HepG2 (cell line): ENCODE results near the gene HORMAD2. TPM values are rescaled to one million over a fixed set of nuclear protein-coding genes. Genes with fewer than 3 reads are reported as not detected.

Source experiments
- CSRNP2 ChIP-seq: sonication (generic); formaldehyde crosslinking; conservative IDR thresholded peaks from 2 replicates; pipeline ENCODE4 v1.8.0; 2022; ENCODE audit warnings: low read depth, missing genetic modification reagents
- DNMT3B ChIP-seq: conservative IDR thresholded peaks from 2 replicates; pipeline ENCODE4 v1.6.1; 2016; ENCODE audit warnings: missing biosample characterization, control low read depth
- EED ChIP-seq: sonication (generic); formaldehyde crosslinking; IDR thresholded peaks from 2 replicates; pipeline ENCODE4 v1.5.0; 2020; ENCODE audit warnings: mild to moderate bottlenecking, missing genetic modification reagents
- ETV5 ChIP-seq: IDR thresholded peaks from 2 replicates; pipeline ENCODE4 v1.6.1; 2018; ENCODE audit warnings: missing biosample characterization, missing genetic modification reagents, inconsistent platforms, borderline replicate concordance
- FOXA1 ChIP-seq, 2 experiments: fragments of 450-650 bp in 1 of 2; sonication (generic) in 1 of 2; formaldehyde crosslinking in 1 of 2; IDR thresholded peaks; 2 replicates each; pipeline versions ENCODE4 v1.4.0 to v1.6.1; 2016 to 2020; ENCODE audit warnings: missing genetic modification reagents in 1 of 2
- IRX3 ChIP-seq: sonication (generic); formaldehyde crosslinking; IDR thresholded peaks from 2 replicates; pipeline ENCODE4 v1.8.1; 2023; ENCODE audit warnings: mild to moderate bottlenecking, low read depth, missing genetic modification reagents, borderline replicate concordance
- ISX ChIP-seq: sonication (generic); formaldehyde crosslinking; conservative IDR thresholded peaks from 2 replicates; pipeline ENCODE4 v1.5.0; 2020; ENCODE audit warnings: missing genetic modification reagents
- MAX ChIP-seq: IDR thresholded peaks from 2 replicates; pipeline ENCODE4 v1.6.1; 2012; ENCODE audit warnings: inconsistent platforms
- MTA3 ChIP-seq: sonication (generic); formaldehyde crosslinking; IDR thresholded peaks from 2 replicates; pipeline ENCODE4 v1.4.0; 2020; ENCODE audit warnings: missing genetic modification reagents
- MYC ChIP-seq: sonication (generic); formaldehyde crosslinking; IDR thresholded peaks from 2 replicates; pipeline ENCODE4 v1.9.0; 2021; ENCODE audit warnings: missing genetic modification reagents, borderline replicate concordance
- NFKBIZ ChIP-seq: IDR thresholded peaks from 2 replicates; pipeline ENCODE4 v1.6.1; 2018; ENCODE audit warnings: missing genetic modification reagents, missing compliant biosample characterization
- NFYC ChIP-seq: IDR thresholded peaks from 2 replicates; pipeline ENCODE4 v1.6.1; 2016; ENCODE audit warnings: missing genetic modification reagents, missing compliant biosample characterization
- RCOR2 ChIP-seq: IDR thresholded peaks from 2 replicates; pipeline ENCODE4 v1.6.1; 2016; ENCODE audit warnings: missing biosample characterization, missing genetic modification reagents
- SAP130 ChIP-seq: IDR thresholded peaks from 2 replicates; pipeline ENCODE4 v1.6.1; 2016; ENCODE audit warnings: low read depth
- SCMH1 ChIP-seq: sonication (generic); formaldehyde crosslinking; IDR thresholded peaks from 2 replicates; pipeline ENCODE4 v1.9.0; 2021; ENCODE audit warnings: missing genetic modification reagents, mild to moderate bottlenecking, borderline replicate concordance
- SIN3A ChIP-seq: IDR thresholded peaks from 2 replicates; pipeline ENCODE4 v1.6.1; 2011; ENCODE audit warnings: low read depth, mild to moderate bottlenecking, control low read depth, low read length, borderline replicate concordance
- TBL1XR1 ChIP-seq: fragments of 150-350 bp; IDR thresholded peaks from 2 replicates; pipeline ENCODE4 v1.6.1; 2014; ENCODE audit warnings: borderline replicate concordance, low read length; ENCODE audit not compliant: partially characterized antibody
- TRIM24 ChIP-seq: sonication (generic); formaldehyde crosslinking; IDR thresholded peaks from 2 replicates; pipeline ENCODE4 v1.8.0; 2022; ENCODE audit warnings: mild to moderate bottlenecking, missing genetic modification reagents
- ZNF337 ChIP-seq: sonication (generic); formaldehyde crosslinking; IDR thresholded peaks from 2 replicates; pipeline ENCODE4 v1.5.1; 2020; ENCODE audit warnings: missing genetic modification reagents, low read depth, mild to moderate bottlenecking, borderline replicate concordance
- ZNF746 ChIP-seq: sonication (generic); formaldehyde crosslinking; IDR thresholded peaks from 2 replicates; pipeline ENCODE4 v1.8.0; 2022; ENCODE audit warnings: mild to moderate bottlenecking, missing genetic modification reagents
- ZNF792 ChIP-seq: IDR thresholded peaks from 2 replicates; pipeline ENCODE4 v1.6.1; 2016
- polyA plus RNA-seq, 8 experiments: library from polyadenylated mRNA; depleted of rRNA in 3 of 8; stranded (reverse) in 7 of 8; unstranded in 1 of 8; fragments of >200 nt; fragmentation: Illumina TruSeq in 4 of 8; extraction: Trizol in 4 of 8; gene quantifications; 2 replicates each; pipeline versions ENCODE4 v1.2.1 to v1.2.3, GENCODE V29; 2011 to 2016; ENCODE audit warnings: low read depth in 4 of 8, missing spikeins in 1 of 8, mixed read lengths in 1 of 8; ENCODE audit not compliant: insufficient read depth in 1 of 8
- total RNA-seq, 5 experiments: library from RNA; depleted of rRNA; stranded (reverse); fragments of >200 nt; fragmentation: Illumina TruSeq; extraction: Trizol; gene quantifications; 2 replicates each; pipeline ENCODE4 v1.2.3, GENCODE V29; 2016; ENCODE audit warnings: low read depth in 1 of 5
- TF ChIP-seq, protein P1 (sequence below): IDR thresholded peaks from 2 replicates; pipeline ENCODE4 v1.6.1; 2016; ENCODE audit warnings: low read depth
- TF ChIP-seq, protein P2 (sequence below): sonication (generic); formaldehyde crosslinking; IDR thresholded peaks from 2 replicates; pipeline ENCODE4 v1.5.1; 2020; ENCODE audit warnings: missing genetic modification reagents, mild to moderate bottlenecking, borderline replicate concordance
- TF ChIP-seq, protein P3 (sequence below): sonication (generic); formaldehyde crosslinking; IDR thresholded peaks from 2 replicates; pipeline ENCODE4 v1.4.0; 2020; ENCODE audit warnings: mild to moderate bottlenecking, missing genetic modification reagents

Gene HORMAD2
- total and polyA plus RNA-seq, 2 of the 13 experiments (the other 11 are each of a cell fraction or from before 2014, with no cell fraction given) = not detected

DNA sequence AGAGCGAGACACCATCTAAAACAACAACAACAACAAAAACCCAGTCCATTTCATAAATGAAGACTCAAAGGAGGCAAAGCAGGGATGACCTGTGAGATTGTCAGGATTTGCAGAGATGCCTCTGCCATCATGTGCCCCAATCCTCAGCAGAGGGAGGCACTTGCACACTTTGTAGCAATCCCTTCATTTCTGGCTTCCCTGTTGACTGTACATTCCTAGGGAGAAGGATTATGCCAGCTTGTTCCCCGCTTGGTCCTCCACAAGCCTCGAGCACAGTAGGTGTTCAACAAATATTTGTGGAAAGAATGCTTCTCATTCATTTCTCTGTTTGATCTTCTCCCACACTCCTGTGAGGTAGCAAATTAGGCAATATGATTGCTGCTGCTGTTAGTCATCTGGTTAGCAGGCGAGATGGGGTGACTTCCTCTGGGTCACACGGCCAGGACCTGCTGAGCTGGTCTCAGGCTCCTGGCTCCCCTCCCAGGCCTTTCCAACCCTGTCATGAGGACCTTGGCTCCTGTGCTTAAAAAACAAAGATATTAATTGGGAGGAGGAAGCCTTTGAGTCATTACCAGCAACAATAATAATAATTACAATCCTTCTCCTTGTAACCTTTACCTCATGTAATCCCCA lies 132.2 kb downstream of the HORMAD2 start (continued):
- TF ChIP-seq FOXA1 (IDR thresholded peaks at IDR 0.05) (peak; percentile 34; the same call in 1 of the 2 replicates), FOXA1 (CRISPR knock-in tag; IDR thresholded peaks at IDR 0.05) (peak; percentile 92), ISX (CRISPR knock-in tag) (no peak), NFYC (CRISPR knock-in tag) (peak; percentile 14; the same call in 1 of the 2 replicates), ZNF337 (CRISPR knock-in tag) (no peak), TRIM24 (peak; percentile 64; the same call in 1 of the 2 replicates), CSRNP2 (no peak), TBL1XR1 (no peak), MTA3 (CRISPR knock-in tag) (no peak), SAP130 (CRISPR knock-in tag) (peak; percentile 90), EED (CRISPR knock-in tag) (no peak), RCOR2 (CRISPR knock-in tag) (peak; percentile 97), MAX (peak; percentile 64), MYC (CRISPR knock-in tag) (peak; percentile 38; the same call in 1 of the 2 replicates), NFKBIZ (CRISPR knock-in tag) (peak; percentile 80; the same call in 1 of the 2 replicates), DNMT3B (CRISPR knock-in tag) (no peak), ZNF746 (peak; percentile 39; the same call in 1 of the 2 replicates), IRX3 (CRISPR knock-in tag) (no peak), SIN3A (no peak), ZNF792 (CRISPR knock-in tag) (peak; percentile 48; the same call in 1 of the 2 replicates), SCMH1 (CRISPR knock-in tag) (no peak), ETV5 (CRISPR knock-in tag) (peak; percentile 92)
- TF ChIP-seq, protein P1, sequence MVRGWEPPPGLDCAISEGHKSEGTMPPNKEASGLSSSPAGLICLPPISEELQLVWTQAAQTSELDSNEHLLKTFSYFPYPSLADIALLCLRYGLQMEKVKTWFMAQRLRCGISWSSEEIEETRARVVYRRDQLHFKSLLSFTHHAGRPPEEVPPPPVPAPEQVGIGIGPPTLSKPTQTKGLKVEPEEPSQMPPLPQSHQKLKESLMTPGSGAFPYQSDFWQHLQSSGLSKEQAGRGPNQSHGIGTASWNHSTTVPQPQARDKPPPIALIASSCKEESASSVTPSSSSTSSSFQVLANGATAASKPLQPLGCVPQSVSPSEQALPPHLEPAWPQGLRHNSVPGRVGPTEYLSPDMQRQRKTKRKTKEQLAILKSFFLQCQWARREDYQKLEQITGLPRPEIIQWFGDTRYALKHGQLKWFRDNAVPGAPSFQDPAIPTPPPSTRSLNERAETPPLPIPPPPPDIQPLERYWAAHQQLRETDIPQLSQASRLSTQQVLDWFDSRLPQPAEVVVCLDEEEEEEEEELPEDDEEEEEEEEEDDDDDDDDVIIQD (CRISPR knock-in tag) = peak; percentile 77; the same call in 1 of the 2 replicates
- TF ChIP-seq, protein P2, sequence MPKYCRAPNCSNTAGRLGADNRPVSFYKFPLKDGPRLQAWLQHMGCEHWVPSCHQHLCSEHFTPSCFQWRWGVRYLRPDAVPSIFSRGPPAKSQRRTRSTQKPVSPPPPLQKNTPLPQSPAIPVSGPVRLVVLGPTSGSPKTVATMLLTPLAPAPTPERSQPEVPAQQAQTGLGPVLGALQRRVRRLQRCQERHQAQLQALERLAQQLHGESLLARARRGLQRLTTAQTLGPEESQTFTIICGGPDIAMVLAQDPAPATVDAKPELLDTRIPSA (CRISPR knock-in tag) = no peak
- TF ChIP-seq, protein P3, sequence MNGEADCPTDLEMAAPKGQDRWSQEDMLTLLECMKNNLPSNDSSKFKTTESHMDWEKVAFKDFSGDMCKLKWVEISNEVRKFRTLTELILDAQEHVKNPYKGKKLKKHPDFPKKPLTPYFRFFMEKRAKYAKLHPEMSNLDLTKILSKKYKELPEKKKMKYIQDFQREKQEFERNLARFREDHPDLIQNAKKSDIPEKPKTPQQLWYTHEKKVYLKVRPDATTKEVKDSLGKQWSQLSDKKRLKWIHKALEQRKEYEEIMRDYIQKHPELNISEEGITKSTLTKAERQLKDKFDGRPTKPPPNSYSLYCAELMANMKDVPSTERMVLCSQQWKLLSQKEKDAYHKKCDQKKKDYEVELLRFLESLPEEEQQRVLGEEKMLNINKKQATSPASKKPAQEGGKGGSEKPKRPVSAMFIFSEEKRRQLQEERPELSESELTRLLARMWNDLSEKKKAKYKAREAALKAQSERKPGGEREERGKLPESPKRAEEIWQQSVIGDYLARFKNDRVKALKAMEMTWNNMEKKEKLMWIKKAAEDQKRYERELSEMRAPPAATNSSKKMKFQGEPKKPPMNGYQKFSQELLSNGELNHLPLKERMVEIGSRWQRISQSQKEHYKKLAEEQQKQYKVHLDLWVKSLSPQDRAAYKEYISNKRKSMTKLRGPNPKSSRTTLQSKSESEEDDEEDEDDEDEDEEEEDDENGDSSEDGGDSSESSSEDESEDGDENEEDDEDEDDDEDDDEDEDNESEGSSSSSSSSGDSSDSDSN (CRISPR knock-in tag) = peak; percentile 82
